ENCODE data around the gene HAPSTR1.

Gene HAPSTR1

GRCh38 chr16:9097266-9098219 lies 6.1 kb downstream of the HAPSTR1 start:
- DNase-seq (ENCODE audit: low read depth), result no peak

- no peak for DNase-seq (ENCODE audit: low read depth)
These were observed 7.1 kb downstream of the HAPSTR1 start for GRCh38 chr16:9098377-9099090.

- DNase-seq (ENCODE audit: low read depth), result no peak
These were observed 7.7 kb downstream of the HAPSTR1 start for GRCh38 chr16:9099131-9099625.

GRCh38 chr16:9102379-9102778 lies 10.9 kb downstream of the HAPSTR1 start:
- DNase-seq (ENCODE audit: low read depth), result no peak

- DNase-seq (ENCODE audit: low read depth), result no peak
These were observed 11.5 kb downstream of the HAPSTR1 start for GRCh38 chr16:9102943-9103342.

- no peak for DNase-seq (ENCODE audit: low read depth)
These were observed 12.1 kb downstream of the HAPSTR1 start for GRCh38 chr16:9103546-9103945.

GRCh38 chr16:9105189-9105588 lies 13.7 kb downstream of the HAPSTR1 start:
- DNase-seq (ENCODE audit: low read depth), result no peak

- DNase-seq (ENCODE audit: low read depth), result no peak
These were observed 15.9 kb downstream of the HAPSTR1 start for GRCh38 chr16:9107025-9107970.

- no peak for DNase-seq (ENCODE audit: low read depth)
These were observed 17.8 kb downstream of the HAPSTR1 start for GRCh38 chr16:9109255-9109654.

GRCh38 chr16:9112166-9112843 lies 20.9 kb downstream of the HAPSTR1 start:
- no peak for DNase-seq (ENCODE audit: low read depth)

- DNase-seq (ENCODE audit: low read depth), result no peak
These were observed 21.4 kb downstream of the HAPSTR1 start for GRCh38 chr16:9112844-9113186.

GRCh38 chr16:9113707-9114106 lies 22.3 kb downstream of the HAPSTR1 start:
- DNase-seq (ENCODE audit: low read depth), result no peak

GRCh38 chr16:9114112-9114511 lies 22.7 kb downstream of the HAPSTR1 start:
- no peak for DNase-seq (ENCODE audit: low read depth)

GRCh38 chr16:9114842-9115241 lies 23.4 kb downstream of the HAPSTR1 start:
- DNase-seq (ENCODE audit: low read depth), result no peak

- DNase-seq (ENCODE audit: low read depth), result no peak
These were observed 23.8 kb downstream of the HAPSTR1 start for GRCh38 chr16:9115277-9115676.

GRCh38 chr16:9116141-9116540 lies 24.7 kb downstream of the HAPSTR1 start:
- no peak for DNase-seq (ENCODE audit: low read depth)

- DNase-seq (ENCODE audit: low read depth), result no peak
These were observed 26.7 kb downstream of the HAPSTR1 start for GRCh38 chr16:9118170-9118569.

GRCh38 chr16:9119795-9120194 lies 28.4 kb downstream of the HAPSTR1 start:
- no peak for DNase-seq (ENCODE audit: low read depth)

GRCh38 chr16:9122342-9122741 lies 30.9 kb downstream of the HAPSTR1 start:
- no peak for DNase-seq (ENCODE audit: low read depth)

GRCh38 chr16:9122969-9123368 lies 31.5 kb downstream of the HAPSTR1 start:
- no peak for DNase-seq (ENCODE audit: low read depth)

- no peak for DNase-seq (ENCODE audit: low read depth)
These were observed 32.0 kb downstream of the HAPSTR1 start for GRCh38 chr16:9123401-9123800.
